NCI-H2107 treated with DMSO at 0.1 percent for 48 hours (cell line): ENCODE measurements around the gene AGPAT2.

Experiments
- DNase-seq: peaks from one replicate; lab custom pipeline; 2025; ENCODE audit not compliant: unreplicated experiment; lab: John Stamatoyannopoulos, UW

AGPAT2 gene

DNA sequence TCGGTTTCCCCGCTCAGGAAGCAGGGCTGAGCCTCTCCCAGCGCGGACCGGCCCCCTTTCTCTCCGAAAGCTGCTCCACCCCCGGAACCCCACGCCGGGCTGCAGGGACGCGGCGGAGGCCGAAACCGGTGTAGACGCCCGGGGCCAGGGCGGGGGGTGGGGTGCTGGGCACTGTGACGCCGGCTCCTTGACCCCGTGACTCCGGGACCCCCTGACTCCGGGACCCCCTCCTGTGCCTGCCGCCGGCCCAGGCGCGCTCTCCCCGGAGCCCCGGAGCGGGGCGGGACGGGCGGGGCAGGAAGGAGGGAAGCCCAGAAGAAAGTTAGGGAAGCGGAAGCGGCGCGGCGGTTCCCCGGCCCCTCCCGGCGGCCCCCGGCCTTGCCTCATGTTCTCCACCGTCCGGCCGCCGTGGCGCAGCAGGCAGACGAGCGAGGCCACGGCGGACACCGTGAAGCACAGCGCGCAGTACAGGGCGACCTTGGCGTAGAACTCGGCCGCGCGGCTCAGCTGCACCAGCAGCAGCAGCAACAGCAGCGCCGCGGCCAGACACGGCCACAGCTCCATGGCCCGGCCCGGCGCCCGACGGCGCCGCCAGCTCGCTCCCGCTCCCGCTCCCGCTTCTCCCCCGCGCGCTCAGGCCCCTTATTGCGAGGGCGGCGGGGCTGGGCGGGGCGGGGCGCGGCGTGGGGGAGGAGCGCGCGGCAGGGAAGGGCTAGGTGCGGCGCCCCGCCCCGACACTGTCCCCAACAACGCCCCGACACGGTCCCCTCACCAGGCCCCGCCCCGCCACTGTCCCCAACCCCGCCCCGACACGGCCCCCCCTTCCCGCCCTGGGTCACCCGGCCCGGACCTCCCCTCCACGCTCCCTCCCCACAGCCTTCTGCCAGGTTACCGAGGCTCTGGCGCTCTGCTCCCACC lies at the start of gene AGPAT2:
AGPAT2 (minus strand) TSS at position 664 of the 918 bp plus-strand sequence; CDS start at position 564, 100 bp downstream.
- DNase-seq: no peak

DNA sequence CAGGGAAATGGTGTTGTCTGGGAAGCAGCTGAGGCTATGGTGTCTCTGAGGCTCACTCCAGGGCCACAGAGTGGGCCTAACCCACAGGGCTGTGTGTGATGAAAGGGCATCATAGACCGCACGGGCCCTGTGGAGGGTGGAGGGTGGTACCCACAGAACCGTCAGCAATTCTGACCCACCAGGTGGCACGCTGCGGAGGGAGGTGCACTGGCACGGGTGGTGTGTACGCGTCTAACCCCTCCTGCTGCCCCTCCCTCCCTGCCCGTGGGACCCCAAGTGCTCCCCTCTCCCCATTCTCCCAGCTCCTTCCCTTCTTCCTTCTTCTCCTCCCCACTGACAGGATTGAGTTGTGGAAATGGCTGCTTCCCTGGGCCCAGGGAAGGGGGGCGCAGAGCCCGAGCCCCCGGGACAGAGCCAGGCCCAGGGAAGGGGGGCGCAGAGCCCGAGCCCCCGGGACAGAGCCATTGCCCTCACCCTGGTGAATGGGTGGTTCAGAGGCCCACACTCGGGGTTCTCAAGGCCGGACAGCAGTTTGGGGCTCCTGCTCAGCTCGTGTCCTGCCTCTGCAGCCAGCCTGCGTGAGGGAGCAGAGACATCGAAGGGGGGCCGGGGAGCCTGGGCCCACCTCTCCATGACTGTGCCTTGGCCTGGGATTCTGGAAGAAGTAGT lies 48.7 kb upstream of the AGPAT2 start:
- no peak for DNase-seq

DNA sequence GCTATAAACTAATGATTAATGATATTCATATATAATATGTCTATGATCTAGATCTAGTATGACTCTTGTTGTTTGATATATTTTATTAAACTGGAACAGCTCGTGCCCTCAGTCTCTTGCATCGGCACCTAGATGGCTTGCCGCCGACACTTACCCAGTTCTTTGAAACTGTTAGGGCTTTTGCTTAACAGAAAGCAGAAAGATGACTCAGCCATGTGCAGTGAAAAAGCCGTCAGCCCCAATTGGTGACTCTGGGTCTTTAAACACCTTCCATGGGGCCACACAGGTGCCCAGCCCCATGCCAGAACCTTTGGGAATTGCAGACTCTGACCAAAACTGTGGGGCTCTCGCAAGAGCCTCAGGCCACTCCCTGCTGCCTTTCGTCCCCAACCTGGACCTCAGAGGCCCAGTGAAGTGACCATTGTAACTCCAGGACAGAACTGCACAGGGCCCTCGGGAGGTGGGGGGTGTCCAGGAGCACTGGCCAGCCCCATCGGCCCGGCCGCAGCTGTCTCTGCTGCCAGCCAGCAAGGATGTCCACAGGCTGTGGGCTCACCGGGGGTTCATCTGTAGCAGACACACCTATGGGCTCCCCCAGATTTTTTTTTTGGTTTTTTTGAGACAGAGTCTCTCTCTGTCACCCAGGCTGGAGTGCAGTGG lies 47.7 kb upstream of the AGPAT2 start:
- DNase-seq: no peak

DNA sequence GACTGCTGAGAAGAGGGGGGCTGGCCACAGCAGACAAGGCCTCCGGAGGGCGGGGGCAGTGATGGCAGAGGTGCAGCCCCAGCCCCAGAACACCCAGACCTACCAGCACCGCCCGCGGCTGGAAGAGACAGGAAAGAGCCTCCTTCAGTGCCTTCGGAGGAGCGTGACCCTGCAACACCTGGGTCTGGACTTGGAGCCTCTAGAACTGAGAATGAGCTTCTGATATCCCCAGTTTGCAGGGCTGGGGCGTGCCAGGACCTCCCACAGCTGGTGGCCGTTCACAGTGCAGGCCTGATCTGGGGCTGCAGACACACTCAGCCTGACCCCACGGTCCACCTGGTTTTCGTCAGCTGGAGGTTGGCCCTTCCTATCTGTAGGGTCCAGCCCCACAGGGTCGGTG lies 46.4 kb upstream of the AGPAT2 start:
- DNase-seq: no peak

DNA sequence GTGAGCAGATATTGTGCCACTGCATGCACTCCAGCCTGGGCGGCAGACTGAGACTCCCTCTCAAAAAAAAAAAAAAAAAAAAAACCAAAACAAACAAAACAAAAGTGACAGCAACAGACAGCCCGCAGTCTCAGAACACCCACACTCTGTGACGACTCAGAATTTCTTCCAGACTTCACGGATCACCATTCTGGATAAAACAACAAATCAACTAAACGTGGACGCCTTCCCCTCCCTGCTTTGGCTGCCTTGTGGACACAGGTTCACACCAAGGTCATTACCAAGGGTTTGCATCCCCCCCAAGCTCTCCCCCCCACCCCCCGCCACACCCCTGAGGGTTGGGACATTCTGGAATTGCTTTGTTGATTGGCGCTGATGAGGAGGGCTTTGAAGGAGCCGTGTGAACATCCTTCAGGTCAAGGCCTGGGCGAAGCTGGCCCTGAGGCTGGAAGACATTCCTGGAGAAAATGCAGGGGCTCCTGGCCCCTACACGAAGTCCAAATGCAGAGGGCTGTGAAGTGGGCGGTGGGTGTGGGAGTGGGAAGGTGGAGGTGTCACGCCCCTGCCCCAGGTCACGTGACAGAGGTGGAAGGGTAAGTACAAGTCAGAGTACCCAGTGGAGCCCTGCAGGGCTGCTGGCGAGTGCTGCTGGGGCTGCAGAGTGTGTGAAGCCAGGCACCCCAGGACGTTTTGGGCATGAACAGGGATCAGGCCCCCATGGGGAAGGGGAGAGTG lies 45.4 kb upstream of the AGPAT2 start:
- DNase-seq: no peak

DNA sequence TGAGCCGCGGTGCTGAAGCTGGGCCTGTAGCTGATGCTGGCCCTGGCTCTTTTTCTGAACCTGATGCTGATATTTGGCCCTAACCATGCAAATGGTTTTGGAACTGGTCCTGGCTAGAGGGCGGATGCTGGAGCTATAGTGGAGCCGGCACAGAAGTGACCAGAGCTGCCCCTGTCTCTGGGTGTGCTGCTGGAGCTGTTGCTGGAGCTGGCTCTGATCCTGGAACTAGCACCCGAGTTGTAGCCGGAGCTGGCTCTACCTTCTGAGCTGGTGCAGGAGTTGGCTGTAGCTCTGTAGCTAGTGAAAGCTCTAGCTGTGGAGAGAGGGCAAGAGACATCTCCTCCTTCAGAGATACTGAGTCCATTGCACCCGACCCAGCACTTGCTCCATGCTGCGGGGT lies 42.7 kb upstream of the AGPAT2 start:
- no peak for DNase-seq

DNA sequence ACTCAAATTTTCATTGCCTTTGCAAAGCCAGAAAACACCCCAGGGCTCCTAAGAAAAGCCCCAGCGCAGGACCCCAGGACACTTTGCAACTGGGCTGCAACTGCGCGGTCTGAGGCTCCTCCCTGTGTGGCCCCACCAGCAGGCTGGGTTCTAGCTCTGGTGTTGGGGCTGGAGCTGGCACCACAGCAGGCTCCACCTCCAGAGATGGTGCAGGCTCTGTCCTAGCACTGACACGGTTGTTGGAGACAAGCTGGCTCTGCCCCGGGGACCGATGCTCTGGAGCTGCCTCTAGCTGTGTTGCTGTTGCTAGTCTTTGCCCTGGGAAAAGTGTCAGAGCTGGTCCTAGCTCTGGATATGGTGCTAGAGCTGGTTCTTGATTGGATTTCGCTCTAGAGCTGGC lies 41.9 kb upstream of the AGPAT2 start:
- no peak for DNase-seq

DNA sequence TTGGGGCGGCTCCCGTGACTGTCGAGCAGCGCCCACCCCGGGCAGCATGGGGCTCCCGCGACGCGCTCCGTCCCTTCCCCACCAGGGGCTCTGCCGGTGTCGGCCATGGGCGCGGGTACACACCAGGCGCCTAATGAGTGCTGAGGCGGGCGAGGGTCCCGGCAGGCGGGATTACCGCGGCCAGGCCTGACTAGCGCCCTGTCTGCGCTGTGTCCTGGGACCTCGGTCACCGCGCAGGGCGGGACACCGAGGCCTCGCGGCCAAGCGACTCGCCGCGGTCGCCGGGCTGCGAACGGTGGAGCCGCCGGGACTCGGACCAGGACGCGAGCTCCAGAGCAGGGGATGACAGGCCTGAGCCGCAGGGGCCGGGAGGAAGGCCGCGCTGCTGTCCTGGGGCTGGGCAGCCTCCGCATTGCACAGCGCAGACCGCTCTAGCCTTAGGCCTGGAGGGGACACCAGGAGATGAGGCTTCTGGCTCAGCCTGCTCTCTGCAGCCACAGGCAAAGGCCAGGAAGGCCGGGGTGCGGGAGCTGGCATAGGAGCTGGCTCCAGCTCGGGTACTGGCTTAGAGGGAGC lies 41.4 kb upstream of the AGPAT2 start:
- DNase-seq: no peak

DNA sequence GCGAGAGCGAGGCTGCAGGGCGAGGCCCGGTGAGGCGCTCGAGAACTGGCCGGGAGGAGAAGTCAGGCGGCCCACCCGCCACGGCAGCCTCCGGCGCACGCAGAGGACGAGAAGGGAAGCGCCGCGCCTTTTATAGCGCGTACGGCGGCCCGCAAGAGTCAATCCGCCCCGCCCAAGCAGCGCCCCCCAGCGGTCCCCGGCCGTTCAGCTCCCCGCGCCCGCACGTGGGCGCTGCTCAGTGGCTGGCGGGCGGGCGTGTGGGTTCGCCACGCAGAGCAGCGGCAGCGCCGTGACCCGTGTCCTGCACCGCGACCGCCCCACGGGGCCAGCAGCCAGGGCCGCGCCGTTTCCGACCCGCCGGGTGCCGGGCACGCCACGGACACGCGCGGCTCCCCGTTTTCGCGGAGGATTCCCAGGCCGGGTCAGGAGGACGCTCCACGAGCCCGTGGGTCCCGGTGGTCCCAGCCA lies 40.9 kb upstream of the AGPAT2 start:
- peak; percentile 21 for DNase-seq

DNA sequence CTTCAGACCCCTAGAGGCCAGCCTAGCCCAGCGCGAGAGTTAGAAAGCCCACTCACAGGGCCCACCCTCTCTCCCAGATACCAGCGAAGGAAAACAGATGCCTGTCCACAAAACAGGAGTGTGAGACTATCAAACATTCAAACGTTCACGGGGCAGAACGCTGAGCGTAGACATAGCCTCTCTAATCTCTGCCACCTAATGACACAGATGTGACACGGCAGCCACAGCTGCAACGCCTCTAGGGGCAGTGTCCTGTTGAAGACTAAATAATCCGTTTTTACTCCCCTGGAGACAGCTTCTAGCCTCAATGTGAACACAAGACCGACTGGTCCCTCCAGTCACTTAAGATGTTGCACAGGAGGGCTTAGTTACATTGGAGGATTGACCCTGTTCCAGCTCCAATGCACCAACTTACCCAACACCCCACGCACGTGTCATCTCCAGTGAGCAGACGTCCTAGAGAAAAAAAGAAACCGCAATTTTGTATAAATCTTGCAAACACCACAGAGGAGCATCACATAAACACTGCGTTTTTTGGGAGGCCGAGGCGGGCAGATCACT lies 39.5 kb upstream of the AGPAT2 start:
- no peak for DNase-seq

DNA sequence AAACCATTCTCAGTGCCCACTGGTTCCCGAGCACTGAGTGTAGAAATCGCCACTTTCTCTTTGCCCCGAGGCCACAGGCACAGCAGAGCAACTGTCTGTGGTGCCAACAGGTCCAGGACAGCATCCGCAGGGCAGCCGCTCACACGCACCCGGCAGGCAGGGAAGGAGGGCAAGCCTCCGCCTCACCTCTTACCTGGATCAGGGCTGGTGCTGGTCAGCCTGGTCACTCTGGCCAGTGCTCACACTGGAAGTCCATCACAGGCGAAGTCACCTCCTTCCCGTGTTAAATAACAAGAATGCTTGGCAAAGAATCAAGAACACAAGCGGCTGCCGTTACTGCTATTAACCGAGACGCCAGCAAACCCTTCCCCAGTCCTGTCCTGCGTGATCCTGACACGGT lies 38.9 kb upstream of the AGPAT2 start:
- no peak for DNase-seq

DNA sequence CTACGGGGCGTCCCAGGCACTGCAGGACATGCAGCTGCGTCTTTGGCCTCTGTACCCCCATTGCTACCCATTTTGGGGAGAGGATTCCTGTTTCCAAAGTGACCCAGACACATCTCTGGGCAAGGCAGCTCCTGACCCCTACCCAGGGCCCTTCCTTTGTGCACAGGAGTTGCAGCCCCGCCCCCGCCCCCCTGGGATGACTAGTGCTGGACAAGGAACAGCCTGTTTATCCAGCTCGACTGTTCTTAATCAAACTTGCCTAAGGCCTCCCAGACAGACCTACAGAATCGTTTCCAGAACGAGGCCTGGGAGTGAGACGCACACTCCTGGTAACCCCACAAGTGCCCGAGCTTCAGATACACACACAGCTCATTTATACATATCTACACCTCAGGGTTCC lies 38.4 kb upstream of the AGPAT2 start:
- DNase-seq: no peak

DNA sequence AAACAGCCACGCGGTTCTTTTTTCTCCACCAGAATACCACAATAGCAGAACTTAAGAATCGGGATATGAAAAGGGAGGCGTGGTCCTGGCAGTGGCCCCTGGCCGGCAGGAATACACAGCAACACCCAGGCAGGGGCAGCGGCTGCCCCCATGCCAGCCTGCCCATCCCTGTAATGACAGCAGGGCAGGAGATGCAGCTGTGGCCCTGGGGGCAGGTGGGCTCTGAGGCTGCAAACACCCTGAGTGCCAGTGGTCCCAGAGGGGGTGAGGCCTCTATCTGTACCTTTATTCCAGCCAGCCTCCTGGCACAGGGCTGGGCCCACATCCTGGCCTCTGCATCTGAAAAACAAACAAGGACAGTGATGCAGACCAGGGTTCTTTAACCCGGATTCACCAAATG lies 37.5 kb upstream of the AGPAT2 start:
- DNase-seq: no peak

DNA sequence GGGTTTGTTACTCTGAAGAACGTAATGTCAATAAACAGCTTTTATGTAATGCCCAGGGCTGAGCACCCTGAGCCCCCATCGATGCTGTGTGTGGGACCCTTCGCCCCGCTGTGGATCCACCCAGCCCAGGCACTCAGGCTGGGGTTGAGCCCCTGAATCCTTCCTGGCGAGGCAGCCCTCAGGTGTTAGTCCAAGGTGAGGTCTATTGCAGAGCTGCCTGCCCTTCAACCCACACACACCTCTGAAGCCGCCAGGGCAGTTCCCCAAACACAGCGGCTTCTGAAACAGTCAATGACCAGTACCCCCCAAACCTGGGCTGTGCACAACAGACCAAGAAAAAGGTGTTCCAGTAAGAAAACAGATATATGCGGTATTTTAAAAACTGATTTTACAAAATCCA lies 36.7 kb upstream of the AGPAT2 start:
- no peak for DNase-seq

DNA sequence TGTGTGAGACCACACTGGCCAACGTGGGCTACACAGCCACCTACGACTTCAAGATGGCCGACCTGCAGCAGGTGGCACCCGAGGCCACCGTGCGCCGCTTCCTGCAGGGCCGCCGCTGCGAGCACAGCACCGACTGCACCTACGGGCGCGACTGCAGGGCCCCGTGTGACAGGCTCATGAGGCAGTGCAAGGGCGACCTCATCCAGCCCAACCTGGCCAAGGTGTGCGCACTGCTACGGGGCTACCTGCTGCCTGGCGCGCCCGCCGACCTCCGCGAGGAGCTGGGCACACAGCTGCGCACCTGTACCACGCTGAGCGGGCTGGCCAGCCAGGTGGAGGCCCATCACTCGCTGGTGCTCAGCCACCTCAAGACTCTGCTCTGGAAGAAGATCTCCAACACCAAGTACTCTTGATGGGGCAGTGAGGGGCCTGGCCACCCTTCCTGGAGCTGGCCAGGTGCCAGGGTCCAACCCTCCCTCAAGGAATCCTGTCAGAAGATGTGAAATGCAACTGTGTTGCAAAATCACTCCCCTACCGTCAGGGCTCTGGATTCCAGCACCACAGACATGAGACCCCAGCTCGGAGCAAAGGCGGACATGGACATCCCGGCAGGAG lies 36.2 kb upstream of the AGPAT2 start:
- DNase-seq: no peak

DNA sequence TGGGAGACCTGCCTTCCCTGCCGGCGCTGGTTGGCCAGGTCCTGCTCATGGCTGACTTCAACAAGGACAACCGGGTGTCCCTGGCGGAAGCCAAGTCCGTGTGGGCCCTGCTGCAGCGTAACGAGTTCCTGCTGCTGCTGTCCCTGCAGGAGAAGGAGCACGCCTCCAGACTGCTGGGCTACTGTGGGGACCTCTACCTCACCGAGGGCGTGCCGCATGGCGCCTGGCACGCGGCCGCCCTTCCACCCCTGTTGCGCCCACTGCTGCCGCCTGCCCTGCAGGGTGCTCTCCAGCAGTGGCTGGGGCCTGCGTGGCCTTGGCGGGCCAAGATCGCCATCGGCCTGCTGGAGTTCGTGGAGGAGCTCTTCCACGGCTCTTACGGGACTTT lies 35.7 kb upstream of the AGPAT2 start:
- DNase-seq: no peak

DNA sequence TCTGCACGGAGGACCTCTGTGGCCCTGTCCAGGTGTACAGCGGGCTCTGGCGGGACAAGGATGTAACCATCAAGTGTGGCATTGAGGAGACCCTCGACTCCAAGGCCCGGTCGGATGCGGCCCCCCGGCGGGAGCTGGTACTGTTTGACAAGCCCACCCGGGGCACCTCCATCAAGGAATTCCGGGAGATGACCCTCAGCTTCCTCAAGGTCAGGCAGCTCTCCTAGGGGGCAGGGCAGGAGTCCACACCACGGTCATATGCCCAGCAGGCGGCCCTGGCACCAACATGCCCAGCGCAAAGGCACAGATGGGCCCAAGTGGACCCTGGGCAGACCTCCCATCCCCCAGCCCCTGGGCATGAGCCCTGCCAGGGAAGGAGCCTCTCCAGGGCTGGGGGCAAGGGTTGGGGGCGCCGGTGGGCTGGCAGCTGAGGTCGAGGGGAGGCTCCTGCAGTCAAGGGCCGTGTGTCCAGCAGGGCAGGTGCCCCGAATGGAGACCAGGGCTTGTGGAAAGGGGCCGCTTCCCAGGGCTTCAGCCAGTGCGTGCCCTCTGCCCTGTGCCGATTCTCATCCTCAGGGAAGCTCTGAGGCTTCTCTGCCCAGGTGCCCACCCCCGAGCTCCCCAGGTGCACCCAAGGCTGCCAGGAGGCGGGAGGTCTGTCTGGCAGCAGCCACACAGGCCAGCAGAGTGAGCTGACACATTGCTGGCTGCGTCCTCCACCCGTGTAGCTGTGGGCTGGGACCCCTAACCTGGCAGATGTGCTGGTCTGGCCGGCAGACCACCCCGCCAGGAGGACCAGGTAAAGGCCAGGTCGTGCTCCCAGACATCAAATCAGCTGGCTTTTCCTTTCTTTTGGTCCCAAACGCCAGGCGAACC lies 35.1 kb upstream of the AGPAT2 start:
- DNase-seq: no peak

DNA sequence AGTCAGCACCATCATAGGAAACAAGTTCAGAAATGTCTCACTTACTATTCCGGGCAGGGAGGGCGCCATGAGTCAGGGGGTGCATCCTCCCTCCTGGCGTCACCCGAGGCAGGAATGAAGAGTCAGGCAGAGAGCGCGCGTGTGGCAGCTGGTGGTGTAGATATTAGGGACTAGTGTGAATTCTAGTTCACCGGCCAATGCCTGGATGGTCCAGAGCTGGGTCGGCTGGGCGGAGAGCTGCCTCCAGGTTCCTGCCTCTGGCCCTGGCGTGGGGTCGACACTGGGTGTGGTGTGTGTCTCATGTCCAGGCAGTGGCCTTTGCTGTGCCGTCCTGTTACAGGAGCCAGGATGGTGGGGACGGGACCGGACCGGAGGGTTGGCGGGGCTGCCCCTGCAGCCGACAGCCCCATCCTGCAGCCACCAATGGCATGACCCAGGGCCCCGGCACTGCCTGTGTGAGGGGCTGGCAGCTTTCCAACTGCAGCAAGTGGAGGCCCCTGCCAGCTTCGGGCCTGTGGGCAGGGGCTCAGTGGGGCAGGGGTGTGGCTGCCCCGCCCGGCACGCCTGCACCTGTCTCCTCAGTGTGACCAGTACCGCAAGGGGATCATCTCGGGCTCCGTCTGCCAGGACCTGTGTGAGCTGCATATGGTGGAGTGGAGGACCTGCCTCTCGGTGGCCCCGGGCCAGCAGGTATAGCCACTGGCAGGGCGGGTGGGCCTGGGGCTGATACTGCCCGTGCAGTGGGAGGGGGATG lies 34.3 kb upstream of the AGPAT2 start:
- no peak for DNase-seq
